Thyroid gland (tissue), 4 donors: Measurements from ENCODE around the gene USP27X.

Experiments
- CTCF ChIP-seq, 6 experiments: fragments of 200-600 bp in 3 of 6; fragments of 450-650 bp in 3 of 6; sonication (generic) in 3 of 6; IDR thresholded peaks; one replicate each; pipeline ENCODE4 v1.5.1; 2016 to 2019; ENCODE audit warnings: antibody characterized with exemption in 6 of 6, mild to moderate bottlenecking in 2 of 6, inconsistent platforms in 1 of 6, moderate library complexity in 1 of 6
- POLR2A ChIP-seq, 2 donors: fragments of 450-650 bp; IDR thresholded peaks; one replicate each; pipeline ENCODE4 v1.6.1; 2017; ENCODE audit warnings: antibody characterized with exemption in 2 of 2, mild to moderate bottlenecking in 2 of 2, moderate library complexity in 1 of 2

GRCh38 chrX:49912861-49913260 lies 33.6 kb downstream of the USP27X start:
- TF ChIP-seq CTCF (IDR thresholded peaks at IDR 0.05) = no peak
- TF ChIP-seq POLR2A (IDR thresholded peaks at IDR 0.05) = no peak
